ENCODE data around the gene FAM170B.

GRCh38 chr10:49116509-49117375, 17.1 kb downstream of the FAM170B start:
- TF ChIP-seq ZNF280B (CRISPR knock-in tag; IDR thresholded peaks at IDR 0.05) (no peak), CREB3 (tag; conservative IDR thresholded peaks at IDR 0.05; ENCODE audit: low read depth) (no peak), SP1 (CRISPR knock-in tag; IDR thresholded peaks at IDR 0.05) (no peak)

Data from K562 (cell line).